Measurements from ENCODE around the gene CLASP2.
"Not testable (repeated sequence)": the region's sequence is repeated elsewhere in the genome, so short reads cannot be mapped to it uniquely, and the experiment has no call there.

The CLASP2 gene

GRCh38 chr3:33682770-33683169 lies 35.3 kb downstream of the CLASP2 start:
- DNase-seq = no peak

DNA sequence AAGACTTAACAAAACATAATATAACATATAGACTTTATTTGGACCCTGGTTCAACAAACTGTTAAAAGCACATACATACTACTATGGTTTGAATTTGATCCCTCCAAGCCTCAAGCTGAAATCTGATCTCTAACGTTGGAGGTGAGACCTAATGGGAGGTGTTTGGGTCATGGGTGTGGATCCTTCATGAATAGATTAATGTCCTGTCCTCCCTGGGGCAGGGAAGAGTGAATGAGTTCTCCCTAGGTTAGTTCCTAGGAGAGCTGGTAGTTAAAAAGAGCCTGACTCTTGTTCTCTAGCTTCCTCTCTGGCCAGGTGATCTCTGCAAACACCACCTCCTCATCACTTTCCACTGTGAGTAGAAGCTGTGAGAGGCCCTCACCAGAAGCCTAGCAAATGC lies 36.4 kb downstream of the CLASP2 start:
- no peak for DNase-seq

GRCh38 chr3:33678073-33678472 lies 40.0 kb downstream of the CLASP2 start:
- DNase-seq = no peak

DNA sequence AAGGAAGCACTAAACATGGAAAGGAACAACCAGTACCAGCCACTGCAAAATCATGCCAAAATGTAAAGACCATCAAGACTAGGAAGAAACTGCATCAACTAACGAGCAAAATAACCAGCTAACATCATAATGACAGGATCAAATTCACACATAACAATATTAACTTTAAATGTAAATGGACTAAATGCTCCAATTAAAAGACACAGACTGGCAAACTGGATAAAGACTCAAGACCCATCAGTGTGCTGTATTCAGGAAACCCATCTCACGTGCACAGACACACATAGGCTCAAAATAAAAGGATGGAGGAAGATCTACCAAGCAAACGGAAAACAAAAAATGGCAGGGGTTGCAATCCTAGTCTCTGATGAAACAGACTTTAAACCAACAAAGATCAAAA lies 44.6 kb downstream of the CLASP2 start:
- DNase-seq = not testable (repeated sequence)

DNA sequence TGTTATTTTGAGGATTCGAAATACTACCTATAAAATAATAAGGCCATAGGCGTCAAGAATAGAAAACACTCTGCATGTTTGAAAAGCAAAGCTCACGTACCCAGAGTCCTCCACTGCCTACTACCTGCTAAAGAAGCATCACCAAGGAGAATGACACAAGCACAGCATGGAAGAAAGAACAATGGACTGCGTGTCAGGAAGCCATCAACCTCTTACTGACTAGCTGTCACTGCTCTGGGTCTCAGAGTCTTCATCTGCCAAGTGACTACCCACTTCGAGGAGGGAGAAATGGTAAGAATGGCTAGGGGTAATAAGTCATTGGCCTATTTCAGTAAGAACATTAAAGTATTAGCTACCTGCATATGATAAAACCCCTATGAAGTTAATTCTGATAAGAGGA lies 49.4 kb downstream of the CLASP2 start:
- DNase-seq = no peak

GRCh38 chr3:33665294-33665693 lies 52.8 kb downstream of the CLASP2 start:
- DNase-seq = no peak

DNA sequence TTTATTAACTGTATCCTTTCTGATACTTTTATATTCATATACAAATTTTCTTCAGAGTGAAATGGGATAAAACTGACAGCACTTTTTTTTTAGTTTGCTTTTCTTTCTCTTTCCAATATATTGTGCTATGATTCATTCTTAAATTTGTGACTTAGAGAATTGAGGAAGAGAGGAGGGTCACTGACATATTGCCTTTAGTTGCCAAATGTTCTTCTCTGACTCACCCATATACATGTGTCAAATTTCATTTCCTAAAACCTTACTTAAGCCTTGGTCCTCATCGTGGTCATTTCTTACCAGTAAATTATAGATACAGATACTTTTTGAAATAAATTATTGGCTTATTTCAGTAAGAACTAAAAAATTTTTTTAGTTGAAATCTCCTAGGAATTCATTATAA lies 53.9 kb downstream of the CLASP2 start:
- DNase-seq = no peak

GRCh38 chr3:33663042-33663441 lies 55.0 kb downstream of the CLASP2 start:
- DNase-seq = no peak

- no peak for DNase-seq
Observed at GRCh38 chr3:33659856-33660434, 58.1 kb downstream of the CLASP2 start.

GRCh38 chr3:33658991-33659848 lies 58.8 kb downstream of the CLASP2 start:
- no peak for DNase-seq

DNA sequence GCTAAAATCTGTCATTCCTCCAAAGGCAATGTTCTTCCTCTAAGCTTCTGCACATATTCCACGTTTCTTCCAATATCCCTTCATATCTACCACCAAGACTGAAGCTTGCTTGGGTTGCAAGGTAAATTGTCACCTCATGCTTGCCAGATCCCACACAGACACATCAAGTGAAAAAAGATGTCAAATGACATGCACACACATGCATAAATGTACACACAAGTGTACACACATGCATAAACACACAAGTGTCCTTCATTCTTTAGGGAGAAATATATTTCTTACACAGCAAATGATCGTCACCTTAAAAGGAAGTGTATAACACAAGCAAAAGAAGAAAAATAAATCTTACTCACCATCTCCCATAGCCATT lies 59.4 kb downstream of the CLASP2 start:
- DNase-seq = no peak

DNA sequence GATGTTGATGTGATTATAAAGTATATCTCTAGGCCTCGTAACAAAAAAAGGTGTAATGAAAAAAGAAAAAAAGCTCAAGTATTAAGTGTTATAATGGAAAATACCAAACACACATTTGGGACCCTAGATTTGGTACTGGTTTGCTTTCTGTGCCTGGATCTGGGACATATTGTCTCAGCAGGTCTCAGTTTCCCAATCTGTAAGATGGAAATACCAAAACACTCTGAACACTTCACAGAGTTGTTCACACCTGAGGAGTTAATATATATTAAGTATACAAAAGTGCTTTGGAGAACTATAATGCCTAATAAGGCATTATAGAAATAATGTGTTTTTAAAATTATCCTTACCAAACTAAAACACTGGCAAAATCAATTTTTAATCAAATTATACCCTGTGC lies 60.0 kb downstream of the CLASP2 start:
- DNase-seq = no peak

DNA sequence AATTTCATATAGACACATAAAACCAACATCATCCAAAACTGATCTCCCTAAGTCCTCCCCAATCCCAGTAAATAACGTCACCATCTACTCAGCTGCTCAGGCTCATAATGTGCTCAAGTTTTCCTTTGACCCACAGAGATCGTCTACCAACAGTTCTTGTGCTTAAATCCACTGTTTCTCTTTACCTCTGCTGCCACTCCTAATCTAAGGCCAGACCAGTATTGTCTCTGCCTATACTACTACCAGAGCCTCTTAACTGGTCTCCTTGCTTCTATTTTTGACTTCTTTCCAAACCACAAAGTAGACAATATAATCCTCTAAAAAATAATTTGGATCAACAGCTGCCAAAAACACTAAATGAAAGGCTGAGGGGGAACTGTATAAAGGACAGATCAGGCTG lies 65.3 kb downstream of the CLASP2 start:
- no peak for DNase-seq

GRCh38 chr3:33651101-33651500 lies 67.0 kb downstream of the CLASP2 start:
- not testable (repeated sequence) for DNase-seq

DNA sequence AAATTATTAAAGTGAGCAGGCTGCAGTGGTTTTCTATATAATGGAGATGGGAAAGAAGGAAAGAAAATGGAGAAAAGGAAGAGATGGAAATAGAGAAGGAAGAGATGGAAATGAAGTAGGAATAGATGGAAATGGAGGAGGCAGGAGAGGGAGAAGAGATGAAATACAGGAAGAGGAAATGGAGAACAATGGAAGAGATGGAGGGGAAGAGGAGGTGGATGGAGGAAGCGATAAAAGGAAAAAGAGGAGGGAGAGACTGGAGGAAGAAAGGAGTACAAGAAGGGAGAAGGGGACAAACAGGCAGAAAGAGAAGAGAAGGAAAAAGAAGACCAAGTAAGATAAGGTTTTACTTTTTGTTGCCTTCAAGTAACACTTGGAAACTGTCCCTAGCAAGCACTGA lies 67.6 kb downstream of the CLASP2 start:
- no peak for DNase-seq

DNA sequence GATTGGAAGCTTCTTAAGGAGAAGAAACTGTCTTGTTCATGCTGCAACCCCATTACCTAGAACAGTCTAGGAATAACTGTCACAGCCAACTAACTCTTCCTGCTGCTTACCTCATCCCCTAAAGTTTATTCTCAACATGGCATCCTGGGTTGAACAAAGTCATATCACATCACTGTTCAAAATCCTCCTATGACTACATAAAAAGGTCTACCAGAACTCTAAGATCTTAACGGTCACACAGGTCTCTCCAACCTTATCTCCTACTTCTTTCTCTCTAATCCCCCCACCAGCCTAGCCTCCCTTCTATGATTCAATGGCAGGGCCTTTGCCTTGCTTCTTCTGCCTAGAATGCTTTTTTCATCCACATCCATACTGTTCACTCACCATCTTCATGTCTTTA lies 69.3 kb downstream of the CLASP2 start:
- no peak for DNase-seq

DNA sequence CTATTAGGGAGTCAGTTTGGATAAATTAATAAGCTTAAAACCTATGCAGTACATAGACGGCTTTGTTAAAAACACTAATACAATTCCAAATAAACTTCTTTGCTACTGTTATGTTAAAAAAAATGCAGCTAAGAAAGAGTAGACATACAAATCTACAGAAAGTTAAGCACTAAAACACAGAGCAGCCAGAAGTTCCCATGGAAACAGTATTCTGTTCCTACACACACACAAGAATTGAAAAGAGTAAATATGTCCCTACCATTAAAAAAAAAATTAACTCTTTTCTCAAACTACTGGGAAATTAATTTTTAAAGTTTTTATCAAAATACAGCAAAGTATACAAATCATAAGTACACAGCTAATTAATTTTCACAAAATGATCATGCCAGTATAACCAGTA lies 71.6 kb downstream of the CLASP2 start:
- DNase-seq = no peak

DNA sequence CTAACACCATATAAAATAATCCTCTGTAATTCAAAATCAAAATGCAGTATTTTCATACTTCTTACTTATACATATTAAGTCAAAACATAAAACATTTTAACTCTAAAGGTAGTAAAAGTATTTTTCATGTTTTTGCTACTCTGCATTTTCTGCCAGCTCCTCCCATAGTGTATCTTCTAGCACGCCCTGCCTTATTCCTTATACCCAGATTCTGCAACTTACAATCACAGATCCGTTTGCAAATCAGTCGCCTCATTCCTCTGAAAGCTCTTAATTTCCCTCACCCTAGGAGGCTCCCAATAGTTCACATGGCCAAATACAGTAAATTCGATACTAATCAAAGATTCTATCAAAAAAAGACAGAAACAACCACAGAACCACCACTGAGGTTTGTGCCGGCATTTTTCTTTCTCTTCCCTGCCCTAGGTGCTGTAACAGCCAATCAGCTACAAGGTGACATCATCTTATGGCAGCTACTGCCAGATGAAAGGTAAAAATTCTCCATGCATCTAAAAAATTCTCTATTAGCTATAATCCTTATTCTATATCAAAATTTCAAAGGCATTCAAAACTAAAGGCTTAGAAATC lies 72.9 kb downstream of the CLASP2 start:
- no peak for DNase-seq

DNA sequence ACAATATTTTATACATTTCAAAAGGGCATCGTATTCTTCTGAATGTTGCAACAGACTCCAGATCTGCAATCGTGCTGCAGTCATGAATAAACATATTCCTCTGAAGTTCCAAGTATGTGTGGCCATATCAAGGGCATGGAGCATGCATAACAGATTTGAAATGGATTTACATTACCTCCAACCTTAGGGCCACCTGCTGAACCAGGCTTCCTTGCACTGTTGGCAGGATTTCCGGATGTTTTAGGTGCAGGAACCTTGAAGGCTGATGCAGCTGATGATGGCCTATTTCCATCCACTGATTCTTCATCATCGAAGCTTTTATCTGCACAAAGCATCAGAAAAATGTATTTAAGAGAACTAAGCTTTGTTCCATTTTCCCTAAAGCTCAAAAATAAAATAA lies 73.5 kb downstream of the CLASP2 start:
- DNase-seq = no peak

GRCh38 chr3:33642806-33643205 lies 75.2 kb downstream of the CLASP2 start:
- DNase-seq = no peak

GRCh38 chr3:33639889-33640288 lies 78.2 kb downstream of the CLASP2 start:
- DNase-seq = no peak

- no peak for DNase-seq
Observed at GRCh38 chr3:33637482-33637881, 80.6 kb downstream of the CLASP2 start.

- no peak for DNase-seq
Observed at GRCh38 chr3:33636125-33636850, 81.8 kb downstream of the CLASP2 start.

GRCh38 chr3:33634262-33634661 lies 83.8 kb downstream of the CLASP2 start:
- no peak for DNase-seq

All from activated naive CD4-positive, alpha-beta T cell treated with anti-CD3 and anti-CD28 coated beads, Interleukin-2, amount 50 U/mL, for 16 hours (primary cell).